Tongue (tissue), 2 donors: Measurements from ENCODE around the gene PPP2R5A. TPM values are rescaled to one million over a fixed set of nuclear protein-coding genes. Genes with fewer than 3 reads are reported as not detected.

Experiments
- DNase-seq: peaks from one replicate; pipeline ENCODE4 v3.0.0-alpha.2; 2015
- total RNA-seq: library from RNA; depleted of rRNA; stranded (reverse); fragments of >200 nt; gene quantifications from one replicate; pipeline ENCODE4 v1.2.3, GENCODE V29; 2014

Gene PPP2R5A
- 65.6 TPM for total RNA-seq

DNA sequence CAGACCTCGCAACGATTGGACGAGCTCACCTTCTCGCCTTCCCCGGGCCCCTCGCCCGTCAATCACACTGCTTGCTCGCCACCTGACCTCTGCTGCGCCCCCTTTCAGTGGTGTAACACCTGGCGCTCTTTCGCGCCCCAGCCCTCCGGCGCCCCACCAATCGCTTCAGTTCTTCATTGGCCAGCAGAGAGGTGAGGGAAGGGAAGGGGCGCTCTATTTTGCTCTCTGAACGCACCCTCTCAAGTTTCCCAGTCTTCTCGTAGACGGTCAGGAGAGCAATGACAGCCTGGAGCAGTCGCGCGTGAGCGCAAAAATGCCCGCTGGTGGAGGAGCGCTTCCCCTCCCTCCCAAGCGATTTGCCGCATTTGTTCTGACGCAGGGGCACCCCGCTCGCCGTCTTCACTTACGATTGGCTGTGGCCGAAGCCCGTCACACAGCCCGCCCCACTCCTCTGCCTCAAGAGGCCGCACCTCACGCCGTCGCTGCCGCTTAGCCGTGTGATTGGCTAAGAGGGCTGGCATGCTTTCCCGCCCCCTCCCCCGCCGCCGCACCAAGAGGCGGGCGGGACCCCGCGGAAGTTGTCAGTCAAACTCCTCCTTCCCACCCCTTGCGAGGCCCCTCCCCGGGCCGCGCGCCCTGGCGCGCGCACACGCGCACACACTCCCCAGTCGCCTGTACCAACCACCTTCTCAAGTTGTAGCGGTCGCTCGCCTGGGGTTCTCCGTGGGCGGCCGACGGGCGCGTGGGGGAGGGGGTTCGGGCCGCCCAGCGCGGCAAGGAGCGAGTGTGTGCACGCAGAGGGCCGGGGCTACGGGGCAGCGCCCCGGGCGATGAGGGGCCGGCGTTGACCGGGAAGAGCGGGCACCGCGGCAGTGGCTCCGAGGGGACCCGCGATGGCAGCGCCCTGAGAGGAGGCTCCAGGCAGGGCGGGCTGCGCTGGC is at the start of gene PPP2R5A:
Gene PPP2R5A (plus strand): TSS at position 667 of the 941 bp plus-strand sequence. CDS start 701 bp downstream, outside the sequence.
- DNase-seq: peak; percentile 99

GRCh38 chr1:212235857-212236256 is 49.4 kb upstream of the PPP2R5A start:
- DNase-seq: no peak

- no peak for DNase-seq
Measured at GRCh38 chr1:212236664-212237220, 48.5 kb upstream of the PPP2R5A start.

- DNase-seq: no peak
Measured at GRCh38 chr1:212237651-212238050, 47.6 kb upstream of the PPP2R5A start.

DNA sequence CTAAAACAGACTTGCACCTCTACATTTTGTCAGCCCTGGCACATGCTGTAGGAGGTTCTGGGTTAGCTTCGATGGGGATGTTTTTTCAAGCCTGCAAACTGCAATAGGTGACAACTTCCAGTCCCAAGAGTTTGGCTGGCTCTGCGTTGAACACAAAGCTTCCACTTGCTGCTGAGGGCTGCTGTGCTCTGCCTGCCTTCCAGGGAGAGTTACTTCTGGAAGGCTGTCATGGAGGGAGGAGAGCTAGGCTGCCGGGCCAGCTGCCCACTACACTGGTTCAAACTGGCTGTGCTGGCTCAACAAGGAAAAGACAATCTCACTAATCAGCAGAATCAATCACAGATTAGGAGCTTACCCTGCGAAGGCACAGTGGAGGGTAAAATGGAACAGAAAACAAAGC is 46.7 kb upstream of the PPP2R5A start:
- DNase-seq: no peak

GRCh38 chr1:212241501-212241900 is 43.7 kb upstream of the PPP2R5A start:
- no peak for DNase-seq

DNA sequence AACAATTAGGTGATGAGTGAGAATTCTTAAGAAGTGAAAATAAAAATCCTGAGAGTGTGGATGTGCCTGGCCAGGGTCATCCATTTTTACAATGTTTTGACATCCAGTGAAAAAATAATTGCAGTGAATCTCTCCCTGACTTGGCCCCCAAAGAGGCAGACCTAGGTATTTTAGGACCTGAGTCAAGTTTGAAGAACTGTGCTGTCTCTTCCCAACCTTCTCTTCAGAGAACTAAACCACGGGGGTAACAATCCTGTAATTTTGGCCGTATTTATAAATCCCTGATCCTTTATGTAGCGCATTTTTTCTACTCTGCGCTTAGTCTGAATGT is 43.3 kb upstream of the PPP2R5A start:
- DNase-seq: no peak

- no peak for DNase-seq
Measured at GRCh38 chr1:212242288-212242984, 42.8 kb upstream of the PPP2R5A start.

GRCh38 chr1:212242985-212243308 is 42.3 kb upstream of the PPP2R5A start:
- DNase-seq: no peak

DNA sequence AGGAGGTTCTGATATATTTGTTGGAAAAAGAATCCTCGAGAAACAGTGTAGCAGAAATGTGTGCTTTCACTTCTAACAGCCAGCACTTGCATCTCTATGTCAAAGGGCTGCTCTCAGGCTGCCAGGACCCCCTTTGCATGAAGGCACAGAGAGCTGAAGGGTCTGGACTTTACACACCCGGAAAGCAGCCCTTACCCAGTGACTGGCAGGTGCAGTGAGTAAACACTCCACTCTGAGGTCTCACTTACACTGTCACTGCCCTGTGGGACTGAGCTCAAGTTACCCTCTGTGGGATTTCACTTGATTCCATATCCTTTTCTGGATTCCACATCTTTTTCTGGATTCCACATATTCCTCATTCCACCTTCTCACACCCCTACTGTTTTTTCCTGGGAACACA is 40.8 kb upstream of the PPP2R5A start:
- DNase-seq: no peak

DNA sequence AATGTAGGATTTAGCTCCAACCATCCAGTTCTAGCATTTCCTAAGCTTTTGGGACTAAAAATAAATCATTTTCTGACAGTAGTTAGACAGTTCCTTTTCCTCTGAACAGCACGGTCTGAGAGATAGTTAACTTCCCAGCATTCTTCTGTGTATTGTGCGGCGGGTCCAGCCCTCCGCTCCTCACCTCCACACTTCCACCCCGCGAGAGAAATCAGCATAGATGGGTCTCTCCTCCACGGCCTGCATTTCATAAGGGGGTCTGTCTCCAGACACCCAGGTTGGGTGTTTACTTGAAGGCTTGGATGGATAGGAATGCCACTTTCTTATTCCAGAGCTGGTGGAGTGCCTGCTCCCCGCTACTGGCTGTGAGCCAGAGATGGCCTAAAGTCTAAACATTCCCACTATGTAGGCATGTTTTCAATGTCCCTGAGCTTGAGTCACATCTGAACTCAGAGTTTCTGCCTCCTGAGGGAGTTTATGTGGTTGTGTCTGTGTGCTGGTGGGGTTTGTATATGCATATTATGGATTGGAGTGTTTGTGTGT is 38.0 kb upstream of the PPP2R5A start:
- peak; percentile 25 for DNase-seq

DNA sequence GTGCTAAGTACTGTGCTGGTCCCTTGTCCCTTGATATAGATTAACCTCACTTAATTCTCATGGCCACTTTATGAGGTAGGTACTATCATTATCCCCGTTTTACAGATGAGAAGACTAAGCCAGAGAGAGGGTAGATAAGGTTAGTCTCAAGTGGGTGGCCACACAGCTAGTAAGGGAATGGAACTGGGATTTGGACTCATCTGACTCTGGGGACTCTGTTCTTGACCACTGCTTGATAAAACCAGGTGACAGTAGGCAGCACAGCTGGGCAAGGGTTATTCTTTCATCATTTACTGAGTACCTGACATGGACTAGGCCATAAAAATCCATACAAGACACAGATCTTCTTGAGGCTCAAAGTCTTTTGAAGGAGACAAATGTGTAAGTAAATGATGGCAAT is 37.2 kb upstream of the PPP2R5A start:
- DNase-seq: no peak

DNA sequence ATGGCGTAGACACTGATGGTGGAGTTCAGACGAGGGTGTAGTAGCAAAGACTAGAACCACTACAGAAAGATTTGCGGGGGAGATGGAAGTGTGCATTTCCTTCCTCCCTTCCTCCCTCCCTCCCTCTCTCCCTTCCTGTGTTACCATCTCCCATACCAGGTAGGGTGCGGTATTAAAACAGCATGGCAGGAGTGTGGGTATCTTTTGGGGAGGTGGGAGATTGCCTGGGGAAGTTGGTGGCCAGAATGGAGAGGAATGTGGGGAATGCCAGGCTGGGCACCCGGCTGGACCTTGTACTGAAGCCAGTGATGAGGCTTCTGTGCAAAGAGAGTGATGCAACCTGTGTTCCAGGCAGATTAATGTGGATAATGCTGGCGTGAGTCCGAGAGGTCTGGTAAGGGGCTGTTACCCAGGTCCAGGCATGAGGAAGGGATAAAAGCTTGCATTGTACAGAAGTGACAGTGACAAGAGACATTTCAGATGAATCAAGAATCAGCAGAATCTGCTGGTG is 30.3 kb upstream of the PPP2R5A start:
- DNase-seq: no peak

DNA sequence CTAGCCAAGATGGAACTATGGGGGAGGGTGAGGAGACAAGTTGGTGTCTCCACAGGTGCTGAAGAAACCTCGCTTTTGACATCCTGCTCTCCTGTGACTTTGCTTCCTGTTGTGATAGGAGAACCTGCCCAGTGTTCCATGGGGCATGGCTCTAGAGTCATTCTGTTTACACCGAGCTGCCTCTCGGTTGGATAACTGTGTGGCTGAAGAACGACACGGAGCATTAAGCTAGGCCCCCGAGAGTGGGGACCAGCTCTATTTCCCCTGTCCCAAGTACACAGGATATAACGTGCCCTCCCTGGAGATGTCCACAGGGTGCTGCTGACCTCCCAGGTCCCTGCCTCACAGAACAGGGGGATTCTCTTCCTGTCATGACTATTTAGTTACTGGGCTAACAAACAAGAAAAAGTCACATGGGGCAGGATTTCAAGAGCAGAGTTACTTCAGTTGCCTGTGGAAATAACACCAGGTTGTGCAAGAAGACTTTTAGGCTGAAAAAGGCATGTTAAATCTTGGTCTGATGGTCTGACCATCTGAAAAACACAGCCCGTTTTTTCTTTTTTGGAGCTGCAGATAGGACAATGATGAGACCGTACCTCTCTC is 29.4 kb upstream of the PPP2R5A start:
- DNase-seq: no peak

- no peak for DNase-seq
Measured at GRCh38 chr1:212256369-212256768, 28.8 kb upstream of the PPP2R5A start.

GRCh38 chr1:212257157-212257556 is 28.1 kb upstream of the PPP2R5A start:
- DNase-seq: no peak

DNA sequence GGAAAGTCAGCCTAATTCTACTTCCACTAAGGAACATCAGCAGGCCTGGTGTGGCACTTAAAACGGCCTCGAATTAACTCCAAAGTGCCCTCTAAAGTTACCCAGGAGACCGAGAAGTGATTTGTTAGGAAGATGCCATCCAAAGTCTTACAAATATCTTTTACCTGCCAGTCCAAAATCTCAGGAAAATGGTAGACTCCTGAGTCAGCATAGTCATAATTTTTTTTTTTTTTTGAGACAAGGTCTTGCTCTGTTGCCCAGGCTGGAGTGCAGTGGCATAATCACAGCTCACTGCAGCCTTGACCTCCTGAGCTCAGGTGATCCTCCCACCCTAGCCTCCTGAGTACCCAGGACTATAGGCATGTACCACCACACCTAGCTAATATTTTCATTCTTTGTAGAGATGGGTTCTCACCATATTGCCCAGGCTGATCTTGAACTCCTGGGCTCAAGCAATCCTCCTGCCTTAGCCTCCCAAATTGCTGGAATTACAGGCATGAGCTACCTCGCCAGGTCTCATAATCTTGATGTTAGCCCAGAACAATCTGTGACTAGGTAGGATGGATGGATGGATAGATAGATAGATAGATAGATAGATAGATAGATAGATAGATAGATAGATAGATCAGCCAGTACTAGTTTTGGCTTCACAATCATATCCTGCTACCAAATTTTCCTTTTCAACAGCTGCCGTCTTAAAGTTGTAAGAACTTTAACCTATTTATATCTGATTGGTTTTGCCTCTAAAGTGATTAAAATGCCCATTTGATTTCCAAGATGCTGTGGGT is 25.3 kb upstream of the PPP2R5A start:
- no peak for DNase-seq

GRCh38 chr1:212260557-212261355 is 24.5 kb upstream of the PPP2R5A start:
- DNase-seq: no peak

GRCh38 chr1:212261361-212261929 is 23.8 kb upstream of the PPP2R5A start:
- DNase-seq: no peak

GRCh38 chr1:212267017-212267416 is 18.2 kb upstream of the PPP2R5A start:
- no peak for DNase-seq
